Heart left ventricle (tissue), 16 donors: Measurements from ENCODE around the gene DNAJC8. TPM values are rescaled to one million over a fixed set of nuclear protein-coding genes. Genes with fewer than 3 reads are reported as not detected.

Experiments used
- ATAC-seq, 4 donors: fragments of 200-7000 bp; cut with Tn5 transposase; one replicate each; pipeline ENCODE4 v1.9.1; 2020 to 2022; ENCODE audit warnings: moderate library complexity in 4 of 4, mild to moderate bottlenecking in 3 of 4, moderate number of reproducible peaks in 1 of 4
- DNase-seq, 5 donors: peaks; one replicate each; pipeline ENCODE4 v3.0.0-alpha.2; 2020
- H3K27ac ChIP-seq, 12 donors: fragments of 200-600 bp; sonication (generic) in 4 of 12; one replicate each; pipeline versions ENCODE4 v1.5.0 to v1.8.0; 2016 to 2022; ENCODE audit warnings: mild to moderate bottlenecking in 2 of 12
- H3K27me3 ChIP-seq, 9 donors: fragments of 200-600 bp; sonication (generic) in 2 of 9; one replicate each; pipeline versions ENCODE4 v1.5.1 to v1.8.0; 2016 to 2022; ENCODE audit warnings: mild to moderate bottlenecking in 3 of 9
- H3K36me3 ChIP-seq, 9 donors: fragments of 200-600 bp; sonication (generic) in 2 of 9; one replicate each; pipeline versions ENCODE4 v1.5.0 to v1.8.0; 2018 to 2022; ENCODE audit warnings: mild to moderate bottlenecking in 2 of 9
- H3K4me1 ChIP-seq, 12 donors: fragments of 200-600 bp; sonication (generic) in 4 of 12; one replicate each; pipeline versions ENCODE4 v1.5.0 to v1.8.0; 2016 to 2022; ENCODE audit warnings: mild to moderate bottlenecking in 3 of 12
- H3K4me3 ChIP-seq, 12 donors: fragments of 200-600 bp; sonication (generic) in 4 of 12; one replicate each; pipeline versions ENCODE4 v1.5.0 to v1.8.0; 2017 to 2022; ENCODE audit warnings: mild to moderate bottlenecking in 9 of 12, moderate library complexity in 4 of 12
- H3K9me3 ChIP-seq, 12 donors: fragments of 200-600 bp; sonication (generic) in 4 of 12; one replicate each; pipeline versions ENCODE4 v1.5.0 to v1.8.0; 2016 to 2022; ENCODE audit warnings: mild to moderate bottlenecking in 1 of 12
- POLR2A ChIP-seq, 2 donors: fragments of 450-650 bp; IDR thresholded peaks; one replicate each; pipeline ENCODE4 v1.6.1; 2017; ENCODE audit warnings: antibody characterized with exemption in 2 of 2, mild to moderate bottlenecking in 2 of 2, moderate library complexity in 2 of 2
- WGBS, 4 donors: extraction: QIAGEN DNeasy Blood & Tissue Kit in 2 of 4; methylation state at CpG; one replicate each; pipeline versions ENCODE4 v1.1.5 to v1.1.7; 2013 to 2018; 5-methylcytosine and 5-hydroxymethylcytosine counted together
- intact Hi-C, 10 donors: fragments of 100-400 bp; cut with DNase I; formaldehyde crosslinking; loops; one replicate each; pipeline versions ENCODE4 v1.11.1 to v1.14.2; 2022
- polyA plus RNA-seq, 2 donors: library from polyadenylated mRNA; stranded (reverse); fragments of 200-250 nt; gene quantifications; one replicate each; pipeline ENCODE4 v1.2.3, GENCODE V29; 2013
- total RNA-seq, 9 donors: library from RNA; depleted of rRNA in 2 of 9; stranded (reverse); fragments of >200 nt in 2 of 9; fragmentation: NEBNext Ultra II Directional in 3 of 9; extraction: Animal tissue kit (Norgen Biotek cat#: 25700) in 3 of 9; gene quantifications; one replicate each; pipeline versions ENCODE4 v1.1.0 to v1.2.4, GENCODE V29; 2016 to 2023
- TF ChIP-seq, protein P1 (sequence below), 12 donors: fragments of 200-600 bp; sonication (generic) in 4 of 12; IDR thresholded peaks; one replicate each; pipeline versions ENCODE4 v1.5.0 to v1.8.0; 2018 to 2022; ENCODE audit warnings: antibody characterized with exemption in 12 of 12, mild to moderate bottlenecking in 5 of 12
- donor health status: ischemic (EF 13 %, LVEDD 7.1; RV severe dilation, severe dysfunction).
- donor health status: healthy with polysubstance abuse.
- donor health status: DM: no; HTN: yes; CAD: no.
- donor health status: DM: no; HTN: no; CAD: no.
- donor health status: ischemic (EF 25% LVEDD 6.9; RV normal size, moderate dysfunction).
- donor health status: ischemic (EF 25% LVEDD 5.7; RV mildly dilated, moderate dysfunction).
- donor health status: healthy.
- donor health status: DM: yes; HTN: yes; CAD: no.
- donor health status: ischemic (EF 35%, LVEDD 5.7; RV mildly dilated, moderate dysfunction).
- donor health status: nonischemic (EF 11% LVEDD 7.7; RV severe dilation, severe dysfunction).
- donor health status: DM: yes; HTN: yes; CAD: no.
- donor health status: PGD.
- donor health status: ischemic (EF 29% LVEDD 5.4; RV normal size, mild dysfunction).
- donor health status: nonischemic (EF 23%, LVEDD 6.1; RV moderate dilation, normal function).

Gene DNAJC8
- total and polyA plus RNA-seq, 11 donors = 47.1 to 84.9 (median 58.4) TPM

- ATAC-seq (peak; percentile 22 to 31 (median 29)), DNase-seq (peak in 4 of 5 donors; percentile 48 to 57 (median 54))
- 60 to 74% (median 70%) methylated on average over 13 of the region's 13 CpGs for WGBS, 4 donors
- Histone ChIP-seq H3K36me3 (peaks cover 0 to 10% (median 0%) of the 10 kb centered on the region in 9 donors), H3K4me3 (no peak overlapping the region), H3K27me3 (no peaks in the 10 kb centered on the region), H3K27ac (peak overlapping the region; percentile 58 to 97 (median 84)), H3K4me1 (peaks cover 0 to 57% (median 27%) of the 10 kb centered on the region in 12 donors), H3K9me3 (no peaks in the 10 kb centered on the region)
- intact Hi-C loops = loop anchor here in 5 of 10 donors (5.0 to 10.0 kb wide), 4 partner anchors 83 to 400 kb away; partner anchors contain the start of genes MED18 (in 4 of the 5), RCC1 (in 2 of the 5), RNU11 (in 1 of the 5) and TAF12 (in 1 of the 5)
- peak in 1 of 2 donors; percentile 37 for TF ChIP-seq POLR2A (IDR thresholded peaks at IDR 0.05)
- TF ChIP-seq, protein P1, sequence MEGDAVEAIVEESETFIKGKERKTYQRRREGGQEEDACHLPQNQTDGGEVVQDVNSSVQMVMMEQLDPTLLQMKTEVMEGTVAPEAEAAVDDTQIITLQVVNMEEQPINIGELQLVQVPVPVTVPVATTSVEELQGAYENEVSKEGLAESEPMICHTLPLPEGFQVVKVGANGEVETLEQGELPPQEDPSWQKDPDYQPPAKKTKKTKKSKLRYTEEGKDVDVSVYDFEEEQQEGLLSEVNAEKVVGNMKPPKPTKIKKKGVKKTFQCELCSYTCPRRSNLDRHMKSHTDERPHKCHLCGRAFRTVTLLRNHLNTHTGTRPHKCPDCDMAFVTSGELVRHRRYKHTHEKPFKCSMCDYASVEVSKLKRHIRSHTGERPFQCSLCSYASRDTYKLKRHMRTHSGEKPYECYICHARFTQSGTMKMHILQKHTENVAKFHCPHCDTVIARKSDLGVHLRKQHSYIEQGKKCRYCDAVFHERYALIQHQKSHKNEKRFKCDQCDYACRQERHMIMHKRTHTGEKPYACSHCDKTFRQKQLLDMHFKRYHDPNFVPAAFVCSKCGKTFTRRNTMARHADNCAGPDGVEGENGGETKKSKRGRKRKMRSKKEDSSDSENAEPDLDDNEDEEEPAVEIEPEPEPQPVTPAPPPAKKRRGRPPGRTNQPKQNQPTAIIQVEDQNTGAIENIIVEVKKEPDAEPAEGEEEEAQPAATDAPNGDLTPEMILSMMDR (IDR thresholded peaks at IDR 0.05) = no peak
These were observed 11.9 kb upstream of the DNAJC8 start for GRCh38 chr1:28244549-28245251.

DNA sequence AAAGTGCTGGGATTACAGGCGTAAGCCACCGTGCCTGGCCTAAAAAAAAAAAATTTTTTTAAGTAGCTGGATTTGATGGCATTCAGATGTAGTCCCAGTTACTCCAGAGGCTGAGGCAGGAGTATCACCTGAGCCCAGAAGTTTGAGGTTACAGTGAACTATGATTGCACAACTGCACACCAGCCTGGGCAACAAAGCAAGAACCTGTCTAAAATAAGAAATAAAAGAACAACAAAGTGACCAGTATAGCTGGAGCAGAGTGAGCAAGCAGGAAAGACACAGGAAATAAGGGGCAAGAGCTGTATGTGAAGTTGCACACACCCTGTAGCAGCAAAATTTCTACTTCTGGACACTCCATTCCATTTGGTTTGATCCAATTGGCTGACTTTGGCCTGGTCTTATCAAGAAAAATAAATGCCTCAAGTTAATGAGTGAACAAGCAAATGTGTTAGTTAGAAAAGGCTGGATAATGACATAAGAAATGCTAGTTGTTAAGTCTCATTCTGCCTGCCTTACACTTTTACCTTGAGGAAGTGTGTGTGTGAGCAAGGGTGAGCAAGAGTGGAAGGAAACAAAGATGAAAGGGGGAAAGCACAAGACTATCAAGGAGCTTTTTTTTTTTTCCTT is 11.0 kb upstream of the DNAJC8 start:
- no peak for DNase-seq
- H3K9me3 ChIP-seq = no peaks in the 10 kb centered on the region
- peaks cover 0 to 55% (median 21%) of the 10 kb centered on the region in 12 donors for H3K4me1 ChIP-seq
- ATAC-seq = no peak
- 72 to 90% (median 85%) methylated on average over 2 of the region's 2 CpGs for WGBS, 4 donors
- H3K27ac ChIP-seq = peak overlapping the region in 11 of 12 donors; percentile 78 to 97 (median 84)
- H3K27me3 ChIP-seq = no peaks in the 10 kb centered on the region
- peaks cover 0 to 12% (median 0%) of the 10 kb centered on the region in 9 donors for H3K36me3 ChIP-seq
- intact Hi-C loops = loop anchor here in 1 of 10 donors (10.0 kb wide), 1 partner anchor 401 kb away; the partner anchor contains the start of genes RNU11 and TAF12
- H3K4me3 ChIP-seq = no peak overlapping the region
- TF ChIP-seq, protein P1 (IDR thresholded peaks at IDR 0.05) = no peak
- TF ChIP-seq POLR2A (IDR thresholded peaks at IDR 0.05) = no peak

- Histone ChIP-seq H3K9me3 (no peaks in the 10 kb centered on the region), H3K27me3 (no peaks in the 10 kb centered on the region), H3K4me3 (no peak overlapping the region), H3K4me1 (peaks cover 0 to 59% (median 20%) of the 10 kb centered on the region in 12 donors), H3K27ac (no peak overlapping the region), H3K36me3 (peaks cover 0 to 21% (median 10%) of the 10 kb centered on the region in 9 donors)
- 92 to 95% (median 94%) methylated on average over 10 of the region's 10 CpGs for WGBS, 4 donors
- no peak for TF ChIP-seq POLR2A (IDR thresholded peaks at IDR 0.05)
- TF ChIP-seq, protein P1 (IDR thresholded peaks at IDR 0.05) = no peak
- DNase-seq (no peak), ATAC-seq (no peak)
- intact Hi-C loops = loop anchor here in 1 of 10 donors (10.0 kb wide), 1 partner anchor 403 kb away; the partner anchor contains the start of genes RNU11 and TAF12
These were observed 8.9 kb upstream of the DNAJC8 start for GRCh38 chr1:28241638-28242241.
